Measurements from ENCODE around the gene NPC2.

Gene NPC2

GRCh38 chr14:74476107-74476506, 17.0 kb downstream of the NPC2 start:
- no peak for TF ChIP-seq CTCF (IDR thresholded peaks at IDR 0.05; ENCODE audit: low read depth, low read length)
- DNase-seq (ENCODE audit: low read depth, low spot score) = no peak
- no peak overlapping the region for H3K4me3 ChIP-seq (ENCODE audit: low read depth, low read length)
- in situ Hi-C loops (cut with HindIII; ENCODE audit: low sequenced_read_pairs) = no loop called here

GRCh38 chr14:74475678-74476077, 17.4 kb downstream of the NPC2 start:
- DNase-seq (ENCODE audit: low read depth, low spot score) = peak; percentile 29
- in situ Hi-C loops (cut with HindIII; ENCODE audit: low sequenced_read_pairs) = no loop called here
- H3K4me3 ChIP-seq (ENCODE audit: low read depth, low read length) = no peak overlapping the region
- no peak for TF ChIP-seq CTCF (IDR thresholded peaks at IDR 0.05; ENCODE audit: low read depth, low read length)

GRCh38 chr14:74474376-74474775, 18.7 kb downstream of the NPC2 start:
- no peak for DNase-seq (ENCODE audit: low read depth, low spot score)
- in situ Hi-C loops (cut with HindIII; ENCODE audit: low sequenced_read_pairs) = no loop called here
- H3K4me3 ChIP-seq (ENCODE audit: low read depth, low read length) = no peak overlapping the region
- no peak for TF ChIP-seq CTCF (IDR thresholded peaks at IDR 0.05; ENCODE audit: low read depth, low read length)

GRCh38 chr14:74472601-74473000, 20.5 kb downstream of the NPC2 start:
- H3K4me3 ChIP-seq (ENCODE audit: low read depth, low read length) = no peak overlapping the region
- TF ChIP-seq CTCF (IDR thresholded peaks at IDR 0.05; ENCODE audit: low read depth, low read length) = no peak
- in situ Hi-C loops (cut with HindIII; ENCODE audit: low sequenced_read_pairs) = no loop called here
- DNase-seq (ENCODE audit: low read depth, low spot score) = no peak

GRCh38 chr14:74469548-74470518, 23.3 kb downstream of the NPC2 start:
- in situ Hi-C loops (cut with HindIII; ENCODE audit: low sequenced_read_pairs) = no loop called here
- no peak for TF ChIP-seq CTCF (IDR thresholded peaks at IDR 0.05; ENCODE audit: low read depth, low read length)
- no peak for DNase-seq (ENCODE audit: low read depth, low spot score)
- H3K4me3 ChIP-seq (ENCODE audit: low read depth, low read length) = no peak overlapping the region

- no peak for TF ChIP-seq CTCF (IDR thresholded peaks at IDR 0.05; ENCODE audit: low read depth, low read length)
- DNase-seq (ENCODE audit: low read depth, low spot score) = no peak
- in situ Hi-C loops (cut with HindIII; ENCODE audit: low sequenced_read_pairs) = no loop called here
- no peak overlapping the region for H3K4me3 ChIP-seq (ENCODE audit: low read depth, low read length)
Observed at GRCh38 chr14:74468513-74468912, 24.6 kb downstream of the NPC2 start.
